Heart left ventricle (tissue), 16 donors: ENCODE measurements around the gene PCYT1A. TPM values are rescaled to one million over a fixed set of nuclear protein-coding genes. Genes with fewer than 3 reads are reported as not detected.

ENCODE experiments used
- ATAC-seq, 4 donors: fragments of 200-7000 bp; cut with Tn5 transposase; one replicate each; pipeline ENCODE4 v1.9.1; 2020 to 2022; ENCODE audit warnings: moderate library complexity in 4 of 4, mild to moderate bottlenecking in 3 of 4, moderate number of reproducible peaks in 1 of 4
- DNase-seq, 5 donors: peaks; one replicate each; pipeline ENCODE4 v3.0.0-alpha.2; 2020
- H3K27ac ChIP-seq, 12 donors: fragments of 200-600 bp; sonication (generic) in 4 of 12; one replicate each; pipeline versions ENCODE4 v1.5.0 to v1.8.0; 2016 to 2022; ENCODE audit warnings: mild to moderate bottlenecking in 2 of 12
- H3K27me3 ChIP-seq, 9 donors: fragments of 200-600 bp; sonication (generic) in 2 of 9; one replicate each; pipeline versions ENCODE4 v1.5.1 to v1.8.0; 2016 to 2022; ENCODE audit warnings: mild to moderate bottlenecking in 3 of 9
- H3K36me3 ChIP-seq, 9 donors: fragments of 200-600 bp; sonication (generic) in 2 of 9; one replicate each; pipeline versions ENCODE4 v1.5.0 to v1.8.0; 2018 to 2022; ENCODE audit warnings: mild to moderate bottlenecking in 2 of 9
- H3K4me1 ChIP-seq, 12 donors: fragments of 200-600 bp; sonication (generic) in 4 of 12; one replicate each; pipeline versions ENCODE4 v1.5.0 to v1.8.0; 2016 to 2022; ENCODE audit warnings: mild to moderate bottlenecking in 3 of 12
- H3K4me3 ChIP-seq, 12 donors: fragments of 200-600 bp; sonication (generic) in 4 of 12; one replicate each; pipeline versions ENCODE4 v1.5.0 to v1.8.0; 2017 to 2022; ENCODE audit warnings: mild to moderate bottlenecking in 9 of 12, moderate library complexity in 4 of 12
- H3K9me3 ChIP-seq, 12 donors: fragments of 200-600 bp; sonication (generic) in 4 of 12; one replicate each; pipeline versions ENCODE4 v1.5.0 to v1.8.0; 2016 to 2022; ENCODE audit warnings: mild to moderate bottlenecking in 1 of 12
- CTCF ChIP-seq, 12 donors: fragments of 200-600 bp; sonication (generic) in 4 of 12; IDR thresholded peaks; one replicate each; pipeline versions ENCODE4 v1.5.0 to v1.8.0; 2018 to 2022; ENCODE audit warnings: antibody characterized with exemption in 12 of 12, mild to moderate bottlenecking in 5 of 12
- POLR2A ChIP-seq, 2 donors: fragments of 450-650 bp; IDR thresholded peaks; one replicate each; pipeline ENCODE4 v1.6.1; 2017; ENCODE audit warnings: antibody characterized with exemption in 2 of 2, mild to moderate bottlenecking in 2 of 2, moderate library complexity in 2 of 2
- WGBS, 4 donors: extraction: QIAGEN DNeasy Blood & Tissue Kit in 2 of 4; methylation state at CpG; one replicate each; pipeline versions ENCODE4 v1.1.5 to v1.1.7; 2013 to 2018; 5-methylcytosine and 5-hydroxymethylcytosine counted together
- intact Hi-C, 10 donors: fragments of 100-400 bp; cut with DNase I; formaldehyde crosslinking; loops; one replicate each; pipeline versions ENCODE4 v1.11.1 to v1.14.2; 2022
- polyA plus RNA-seq, 2 donors: library from polyadenylated mRNA; stranded (reverse); fragments of 200-250 nt; gene quantifications; one replicate each; pipeline ENCODE4 v1.2.3, GENCODE V29; 2013
- total RNA-seq, 9 donors: library from RNA; depleted of rRNA in 2 of 9; stranded (reverse); fragments of >200 nt in 2 of 9; fragmentation: NEBNext Ultra II Directional in 3 of 9; extraction: Animal tissue kit (Norgen Biotek cat#: 25700) in 3 of 9; gene quantifications; one replicate each; pipeline versions ENCODE4 v1.1.0 to v1.2.4, GENCODE V29; 2016 to 2023
- donor health status: ischemic (EF 13 %, LVEDD 7.1; RV severe dilation, severe dysfunction).
- donor health status: healthy with polysubstance abuse.
- donor health status: DM: no; HTN: yes; CAD: no.
- donor health status: DM: no; HTN: no; CAD: no.
- donor health status: ischemic (EF 25% LVEDD 6.9; RV normal size, moderate dysfunction).
- donor health status: ischemic (EF 25% LVEDD 5.7; RV mildly dilated, moderate dysfunction).
- donor health status: healthy.
- donor health status: DM: yes; HTN: yes; CAD: no.
- donor health status: ischemic (EF 35%, LVEDD 5.7; RV mildly dilated, moderate dysfunction).
- donor health status: nonischemic (EF 11% LVEDD 7.7; RV severe dilation, severe dysfunction).
- donor health status: DM: yes; HTN: yes; CAD: no.
- donor health status: PGD.
- donor health status: ischemic (EF 29% LVEDD 5.4; RV normal size, mild dysfunction).
- donor health status: nonischemic (EF 23%, LVEDD 6.1; RV moderate dilation, normal function).

PCYT1A gene
- total and polyA plus RNA-seq, 11 donors = 29.4 to 149 (median 105) TPM

GRCh38 chr3:196236223-196236622, 51.3 kb downstream of the PCYT1A start:
- Histone ChIP-seq H3K4me1 (peaks cover 0 to 8% (median 0%) of the 10 kb centered on the region in 12 donors), H3K9me3 (no peaks in the 10 kb centered on the region), H3K4me3 (no peak overlapping the region), H3K27me3 (no peaks in the 10 kb centered on the region), H3K36me3 (peaks cover 0 to 75% (median 53%) of the 10 kb centered on the region in 9 donors), H3K27ac (no peak overlapping the region)
- ATAC-seq (no peak), DNase-seq (no peak)
- WGBS, 4 donors = 91 to 93% (median 92%) methylated on average over 8 of the region's 8 CpGs
- intact Hi-C loops = no loop called here
- TF ChIP-seq CTCF (IDR thresholded peaks at IDR 0.05) (no peak), POLR2A (IDR thresholded peaks at IDR 0.05) (no peak)

- 81 to 87% (median 84%) methylated on average over 12 of the region's 12 CpGs for WGBS, 4 donors
- H3K27ac ChIP-seq = no peak overlapping the region
- DNase-seq = no peak
- TF ChIP-seq POLR2A (IDR thresholded peaks at IDR 0.05) = no peak
- TF ChIP-seq CTCF (IDR thresholded peaks at IDR 0.05) = no peak
- no peaks in the 10 kb centered on the region for H3K9me3 ChIP-seq
- no peak for ATAC-seq
- H3K27me3 ChIP-seq = no peaks in the 10 kb centered on the region
- no peak overlapping the region for H3K4me3 ChIP-seq
- H3K4me1 ChIP-seq = peaks cover 0 to 8% (median 0%) of the 10 kb centered on the region in 12 donors
- intact Hi-C loops = no loop called here
- peaks cover 0 to 69% (median 47%) of the 10 kb centered on the region in 9 donors for H3K36me3 ChIP-seq
These were observed 51.9 kb downstream of the PCYT1A start for GRCh38 chr3:196235452-196236122.

GRCh38 chr3:196232882-196233251, 54.7 kb downstream of the PCYT1A start:
- no peak for ATAC-seq
- WGBS, 4 donors = 86 to 97% (median 92%) methylated on average over 8 of the region's 8 CpGs
- TF ChIP-seq POLR2A (IDR thresholded peaks at IDR 0.05) (no peak), CTCF (IDR thresholded peaks at IDR 0.05) (no peak)

GRCh38 chr3:196232154-196232881, 55.2 kb downstream of the PCYT1A start:
- H3K9me3 ChIP-seq = no peaks in the 10 kb centered on the region
- DNase-seq (no peak), ATAC-seq (no peak)
- WGBS, 4 donors = 94 to 95% (median 95%) methylated on average over 12 of the region's 12 CpGs
- H3K4me3 ChIP-seq = no peak overlapping the region
- H3K4me1 ChIP-seq = peaks cover 0 to 13% (median 5%) of the 10 kb centered on the region in 12 donors
- H3K27me3 ChIP-seq = no peaks in the 10 kb centered on the region
- no peak for TF ChIP-seq POLR2A (IDR thresholded peaks at IDR 0.05)
- no peak for TF ChIP-seq CTCF (IDR thresholded peaks at IDR 0.05)
- intact Hi-C loops = no loop called here
- peak overlapping the region in 1 of 12 donors; percentile 52 for H3K27ac ChIP-seq
- H3K36me3 ChIP-seq = peaks cover 0 to 36% (median 14%) of the 10 kb centered on the region in 9 donors

More at GRCh38 chr3:196232882-196233251, 54.7 kb downstream of the PCYT1A start:
- intact Hi-C loops = no loop called here
- Histone ChIP-seq H3K27ac (peak overlapping the region in 1 of 12 donors; percentile 52), H3K27me3 (no peaks in the 10 kb centered on the region), H3K9me3 (no peaks in the 10 kb centered on the region), H3K4me3 (no peak overlapping the region), H3K4me1 (peaks cover 0 to 9% (median 1%) of the 10 kb centered on the region in 12 donors), H3K36me3 (peaks cover 0 to 42% (median 19%) of the 10 kb centered on the region in 9 donors)
- no peak for DNase-seq
